H9 (cell line): ENCODE results near the gene SLC9A7. TPM values are rescaled to one million over a fixed set of nuclear protein-coding genes. Genes with fewer than 3 reads are reported as not detected.

Source experiments
- DNase-seq: peaks from one replicate; pipeline ENCODE4 v3.0.0-alpha.2; 2017
- H2AFZ ChIP-seq: one replicate; pipeline ENCODE4 v1.6.1; 2013; ENCODE audit warnings: mild to moderate bottlenecking, low read length, control low read depth, moderate library complexity
- H2AK5ac ChIP-seq: 2 replicates; pipeline ENCODE4 v1.6.1; 2013; ENCODE audit warnings: low read length, control low read depth, mixed read lengths; ENCODE audit not compliant: insufficient read length
- H2BK120ac ChIP-seq: one replicate; pipeline ENCODE4 v1.6.1; 2013; ENCODE audit warnings: low read depth, mild to moderate bottlenecking, low read length, control low read depth, inconsistent platforms; ENCODE audit not compliant: poor library complexity, severe bottlenecking
- H2BK12ac ChIP-seq: 2 replicates; pipeline ENCODE4 v1.6.1; 2013; ENCODE audit warnings: low read length, control low read depth, mixed read lengths, low read depth; ENCODE audit not compliant: insufficient read length
- H2BK15ac ChIP-seq: 2 replicates; pipeline ENCODE4 v1.6.1; 2013; ENCODE audit warnings: low read depth, low read length, control low read depth
- H2BK20ac ChIP-seq: one replicate; pipeline ENCODE4 v1.6.1; 2013; ENCODE audit warnings: low read depth, mild to moderate bottlenecking, low read length, control low read depth, inconsistent platforms; ENCODE audit not compliant: poor library complexity, severe bottlenecking
- H2BK5ac ChIP-seq: 2 replicates; pipeline ENCODE4 v1.6.1; 2013; ENCODE audit warnings: low read length, control low read depth, mixed read lengths; ENCODE audit not compliant: insufficient read length
- H3K14ac ChIP-seq: 2 replicates; pipeline ENCODE4 v1.6.1; 2013; ENCODE audit warnings: low read length, control low read depth; ENCODE audit not compliant: insufficient read depth
- H3K18ac ChIP-seq: 2 replicates; pipeline ENCODE4 v1.6.1; 2013; ENCODE audit warnings: low read depth, mild to moderate bottlenecking, mixed read lengths, low read length, control low read depth; ENCODE audit not compliant: insufficient read length
- H3K23ac ChIP-seq: 2 replicates; pipeline ENCODE4 v1.6.1; 2013; ENCODE audit warnings: low read length, control low read depth, mixed read lengths, low read depth; ENCODE audit not compliant: insufficient read length
- H3K23me2 ChIP-seq: 2 replicates; pipeline ENCODE4 v1.6.1; 2013; ENCODE audit warnings: low read depth, mild to moderate bottlenecking, mixed read lengths, low read length, control low read depth; ENCODE audit not compliant: insufficient read length, poor library complexity, severe bottlenecking
- H3K27ac ChIP-seq: 2 replicates; pipeline ENCODE4 v1.5.1; 2013; ENCODE audit warnings: low read length, control low read depth, mixed read lengths, low read depth; ENCODE audit not compliant: insufficient read length
- H3K27me3 ChIP-seq: 2 replicates; pipeline ENCODE4 v1.6.1; 2013; ENCODE audit warnings: low read length, control low read depth, inconsistent platforms; ENCODE audit not compliant: insufficient read depth
- H3K4ac ChIP-seq: 2 replicates; pipeline ENCODE4 v1.6.1; 2013; ENCODE audit warnings: low read depth, mild to moderate bottlenecking, control low read depth, inconsistent platforms, low read length, moderate library complexity
- H3K4me1 ChIP-seq: 2 replicates; pipeline ENCODE4 v1.6.1; 2013; ENCODE audit warnings: low read length, control low read depth, inconsistent platforms; ENCODE audit not compliant: insufficient read depth
- H3K4me2 ChIP-seq: 2 replicates; pipeline ENCODE4 v1.6.1; 2013; ENCODE audit warnings: low read length, control low read depth, mixed read lengths; ENCODE audit not compliant: insufficient read length, insufficient read depth
- H3K56ac ChIP-seq: 2 replicates; pipeline ENCODE4 v1.6.1; 2013; ENCODE audit warnings: low read depth, mild to moderate bottlenecking, mixed read lengths, low read length, control low read depth; ENCODE audit not compliant: insufficient read length
- H3K79me1 ChIP-seq: 2 replicates; pipeline ENCODE4 v1.6.1; 2013; ENCODE audit warnings: low read depth, mild to moderate bottlenecking, moderate library complexity, low read length, control low read depth, inconsistent platforms; ENCODE audit not compliant: insufficient read depth, poor library complexity, severe bottlenecking
- H3K79me2 ChIP-seq: 2 replicates; pipeline ENCODE4 v1.6.1; 2013; ENCODE audit warnings: low read length, control low read depth, inconsistent platforms; ENCODE audit not compliant: insufficient read depth
- H3K9ac ChIP-seq: 2 replicates; pipeline ENCODE4 v1.6.1; 2013; ENCODE audit warnings: low read length, control low read depth, mixed read lengths; ENCODE audit not compliant: insufficient read length; ENCODE audit errors: extremely low read depth
- H3K9me3 ChIP-seq: one replicate; pipeline ENCODE4 v1.6.1; 2013; ENCODE audit warnings: low read depth, low read length, inconsistent platforms; ENCODE audit not compliant: control insufficient read depth
- H3T11ph ChIP-seq: one replicate; pipeline ENCODE4 v1.6.1; 2013; ENCODE audit warnings: mild to moderate bottlenecking, low read length, control low read depth, inconsistent platforms
- H4K20me1 ChIP-seq: one replicate; pipeline ENCODE4 v1.6.1; 2013; ENCODE audit not compliant: control insufficient read depth, insufficient read length, insufficient read depth
- H4K5ac ChIP-seq: 2 replicates; pipeline ENCODE4 v1.6.1; 2013; ENCODE audit warnings: low read depth, mild to moderate bottlenecking, mixed read lengths, low read length, control low read depth; ENCODE audit not compliant: insufficient read length
- H4K8ac ChIP-seq: replicated peaks from 2 replicates; pipeline ENCODE4 v1.6.1; 2013; ENCODE audit warnings: low read length, control low read depth, mixed read lengths, low read depth; ENCODE audit not compliant: insufficient read length
- H4K91ac ChIP-seq: 2 replicates; pipeline ENCODE4 v1.6.1; 2013; ENCODE audit warnings: low read depth, mild to moderate bottlenecking, moderate library complexity, mixed read lengths, low read length, control low read depth; ENCODE audit not compliant: insufficient read length
- H3K27ac Mint-ChIP-seq, 3 experiments: 2 replicates in 2 of 3; 3 replicates in 1 of 3; pipeline ENCODE4 v1.8.0; 2020 to 2021; ENCODE audit warnings: mixed read lengths in 3 of 3, mild to moderate bottlenecking in 1 of 3, moderate library complexity in 1 of 3
- H3K27me3 Mint-ChIP-seq: 2 replicates; pipeline ENCODE4 v1.8.0; 2021; ENCODE audit warnings: low read depth, mild to moderate bottlenecking, moderate library complexity, mixed read lengths
- H3K36me3 Mint-ChIP-seq, 3 experiments: 2 replicates in 2 of 3; 3 replicates in 1 of 3; pipeline ENCODE4 v1.8.0; 2020 to 2021; ENCODE audit warnings: low read depth in 3 of 3, mixed read lengths in 3 of 3; ENCODE audit not compliant: insufficient read depth in 1 of 3
- H3K4me1 Mint-ChIP-seq, 2 experiments: 2 replicates each; pipeline ENCODE4 v1.8.0; 2020; ENCODE audit warnings: mixed read lengths in 2 of 2
- H3K4me3 Mint-ChIP-seq, 2 experiments: 2 replicates in 1 of 2; 3 replicates in 1 of 2; pipeline ENCODE4 v1.8.0; 2020 to 2021; ENCODE audit warnings: mild to moderate bottlenecking in 2 of 2, mixed read lengths in 2 of 2, moderate library complexity in 1 of 2
- H3K9me3 Mint-ChIP-seq, 2 experiments: 2 replicates in 1 of 2; 3 replicates in 1 of 2; pipeline ENCODE4 v1.8.0; 2020; ENCODE audit warnings: mild to moderate bottlenecking in 2 of 2, mixed read lengths in 2 of 2, moderate library complexity in 1 of 2
- WGBS: extraction: QIAGEN DNeasy Blood & Tissue Kit; methylation state at CpG from one replicate; pipeline ENCODE4 v1.1.7; 2013; ENCODE audit warnings: missing lambda C conversion rate, low lambda C conversion rate, mixed read lengths; ENCODE audit not compliant: insufficient read length; ENCODE audit errors: extremely low coverage; 5-methylcytosine and 5-hydroxymethylcytosine counted together
- total RNA-seq: library from RNA; stranded (reverse); gene quantifications from 2 replicates; pipeline ENCODE4 v1.2.1, GENCODE V29; 2021
- TF ChIP-seq, protein P1 (sequence below): fragments of 200-600 bp; sonication (generic); conservative IDR thresholded peaks from 3 replicates; pipeline ENCODE4 v1.8.0; 2021; ENCODE audit warnings: antibody characterized with exemption, mild to moderate bottlenecking

The SLC9A7 gene
- total RNA-seq, 1 experiment from 2014 or later, result 5.9 TPM

GRCh38 chrX:46642145-46642544 lies 116.8 kb downstream of the SLC9A7 start:
- Histone ChIP-seq H4K91ac (no peak overlapping the region), H2AK5ac (no peak overlapping the region), H2BK5ac (no peak overlapping the region), H3K4me1 (no peaks in the 10 kb centered on the region), H4K8ac (no peak overlapping the region), H3K9me3 (peaks cover 28% of the 10 kb centered on the region), H2AFZ (no peak overlapping the region), H3T11ph (no peak overlapping the region), H3K23me2 (no peaks in the 10 kb centered on the region), H3K27me3 (no peaks in the 10 kb centered on the region; the same call in 1 of the 2 replicates), H4K5ac (no peak overlapping the region), H3K79me2 (no peaks in the 10 kb centered on the region), H3K56ac (no peak overlapping the region), H3K14ac (no peak overlapping the region), H2BK15ac (no peak overlapping the region), H3K79me1 (no peaks in the 10 kb centered on the region), H3K4me2 (no peak overlapping the region), H3K9ac (no peak overlapping the region), H2BK20ac (no peak overlapping the region), H3K4ac (no peak overlapping the region), H2BK120ac (no peak overlapping the region), H3K23ac (no peak overlapping the region), H3K27ac (no peak overlapping the region), H2BK12ac (no peak overlapping the region), H4K20me1 (no peaks in the 10 kb centered on the region), H3K18ac (no peak overlapping the region)
- Mint-ChIP-seq H3K4me1 (peaks cover 3 to 4% of the 10 kb centered on the region in 2 experiments), H3K9me3 (peaks cover 65% of the 10 kb centered on the region in 2 experiments), H3K27me3 (no peaks in the 10 kb centered on the region), H3K4me3 (no peak overlapping the region), H3K36me3 (peaks cover 11 to 41% (median 22%) of the 10 kb centered on the region in 3 experiments), H3K27ac (no peak overlapping the region)
- TF ChIP-seq, protein P1, sequence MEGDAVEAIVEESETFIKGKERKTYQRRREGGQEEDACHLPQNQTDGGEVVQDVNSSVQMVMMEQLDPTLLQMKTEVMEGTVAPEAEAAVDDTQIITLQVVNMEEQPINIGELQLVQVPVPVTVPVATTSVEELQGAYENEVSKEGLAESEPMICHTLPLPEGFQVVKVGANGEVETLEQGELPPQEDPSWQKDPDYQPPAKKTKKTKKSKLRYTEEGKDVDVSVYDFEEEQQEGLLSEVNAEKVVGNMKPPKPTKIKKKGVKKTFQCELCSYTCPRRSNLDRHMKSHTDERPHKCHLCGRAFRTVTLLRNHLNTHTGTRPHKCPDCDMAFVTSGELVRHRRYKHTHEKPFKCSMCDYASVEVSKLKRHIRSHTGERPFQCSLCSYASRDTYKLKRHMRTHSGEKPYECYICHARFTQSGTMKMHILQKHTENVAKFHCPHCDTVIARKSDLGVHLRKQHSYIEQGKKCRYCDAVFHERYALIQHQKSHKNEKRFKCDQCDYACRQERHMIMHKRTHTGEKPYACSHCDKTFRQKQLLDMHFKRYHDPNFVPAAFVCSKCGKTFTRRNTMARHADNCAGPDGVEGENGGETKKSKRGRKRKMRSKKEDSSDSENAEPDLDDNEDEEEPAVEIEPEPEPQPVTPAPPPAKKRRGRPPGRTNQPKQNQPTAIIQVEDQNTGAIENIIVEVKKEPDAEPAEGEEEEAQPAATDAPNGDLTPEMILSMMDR, result peak; percentile 54
- DNase-seq, result no peak
- no CpG with 5 or more reads among the region's 4 CpGs for WGBS
